Subcutaneous abdominal adipose tissue (tissue), 5 donors: Measurements from ENCODE around the gene MON2.
"Not testable (repeated sequence)": the region's sequence is repeated elsewhere in the genome, so short reads cannot be mapped to it uniquely, and the experiment has no call there.

Experiments
- H3K27ac ChIP-seq: one replicate; pipeline ENCODE4 v1.7.0; 2013; ENCODE audit warnings: low read depth, mild to moderate bottlenecking, inconsistent platforms, low read length, moderate library complexity
- H3K27me3 ChIP-seq, 5 donors: one replicate each; pipeline ENCODE4 v1.7.0; 2013; ENCODE audit warnings: low read length in 5 of 5, inconsistent platforms in 1 of 5; ENCODE audit not compliant: control insufficient read depth in 5 of 5, insufficient read depth in 4 of 5
- H3K36me3 ChIP-seq, 5 donors: one replicate each; pipeline ENCODE4 v1.7.0; 2013; ENCODE audit warnings: low read length in 5 of 5; ENCODE audit not compliant: control insufficient read depth in 5 of 5, insufficient read depth in 5 of 5
- H3K4me1 ChIP-seq, 5 donors: one replicate each; pipeline ENCODE4 v1.7.0; 2013; ENCODE audit warnings: low read length in 5 of 5, mild to moderate bottlenecking in 3 of 5, moderate library complexity in 1 of 5; ENCODE audit not compliant: control insufficient read depth in 5 of 5, insufficient read depth in 5 of 5
- H3K4me3 ChIP-seq, 5 donors: one replicate each; pipeline ENCODE4 v1.7.0; 2013; ENCODE audit warnings: low read length in 5 of 5, low read depth in 1 of 5
- H3K9ac ChIP-seq, 5 donors: one replicate each; pipeline ENCODE4 v1.7.0; 2013; ENCODE audit warnings: low read length in 5 of 5, mild to moderate bottlenecking in 4 of 5, moderate library complexity in 3 of 5
- H3K9me3 ChIP-seq, 5 donors: one replicate each; pipeline ENCODE4 v1.7.0; 2013; ENCODE audit warnings: low read length in 5 of 5; ENCODE audit not compliant: control insufficient read depth in 5 of 5
- donor health status: healthy.
- donor health status: healthy.
- donor health status: healthy.
- donor health status: healthy.
- donor health status: healthy.

MON2 gene

DNA sequence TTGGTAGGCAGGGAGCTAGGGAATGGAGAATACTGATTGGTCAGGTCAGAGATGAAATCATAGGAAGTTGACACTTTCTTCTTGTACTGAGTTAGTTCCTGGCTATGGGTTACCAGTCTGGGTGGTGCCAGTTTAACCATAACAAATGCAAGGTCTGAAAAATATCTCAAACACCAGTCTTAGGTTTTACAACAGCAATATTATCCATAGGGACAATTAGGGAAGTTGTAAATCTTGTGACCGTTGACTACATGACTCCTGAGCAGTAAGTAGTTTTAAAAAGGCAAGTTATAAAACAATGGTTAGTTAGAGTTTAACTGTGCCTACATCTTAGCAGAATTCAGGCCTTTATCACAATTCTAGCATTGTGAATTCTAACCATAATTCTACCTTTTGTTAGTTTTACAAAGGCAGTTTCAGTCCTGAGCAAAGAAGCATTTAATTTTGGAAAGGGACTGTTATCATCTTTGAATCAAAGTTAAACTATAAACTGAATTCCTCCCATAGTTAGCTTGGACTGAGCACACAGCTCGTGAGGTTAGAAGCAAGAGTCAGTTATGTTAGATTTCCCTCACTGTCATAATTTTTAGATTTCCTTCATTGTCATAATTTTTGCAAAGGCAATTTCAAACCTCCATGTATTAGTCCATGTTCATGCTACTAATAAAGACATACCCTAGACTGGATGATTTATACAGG is 19.7 kb upstream of the MON2 start:
- peaks cover 0 to 17% (median 3%) of the 10 kb centered on the region in 5 donors for H3K9me3 ChIP-seq
- no peak overlapping the region for H3K9ac ChIP-seq
- no peak overlapping the region for H3K4me3 ChIP-seq
- no peak overlapping the region for H3K27ac ChIP-seq
- no peaks in the 10 kb centered on the region for H3K36me3 ChIP-seq
- no peaks in the 10 kb centered on the region for H3K27me3 ChIP-seq
- H3K4me1 ChIP-seq, result no peaks in the 10 kb centered on the region

DNA sequence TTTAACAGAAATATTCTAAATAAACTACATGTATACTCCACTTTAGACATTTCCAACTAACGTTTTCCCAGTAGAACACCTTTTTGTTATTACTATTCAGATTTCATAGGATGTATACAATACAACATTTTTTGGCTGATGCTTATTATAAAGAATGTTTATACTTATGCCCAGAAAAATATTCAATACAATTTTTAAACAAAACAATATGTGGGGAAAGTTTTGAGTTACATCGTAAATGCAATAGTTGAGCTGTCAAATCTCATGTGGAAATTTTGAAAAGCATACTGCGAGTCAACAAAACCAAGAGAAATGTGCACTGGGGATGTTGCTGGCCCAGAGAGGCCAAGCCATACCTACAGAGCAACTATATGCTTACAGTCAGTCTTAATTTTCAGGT is 18.2 kb upstream of the MON2 start:
- no peaks in the 10 kb centered on the region for H3K27me3 ChIP-seq
- H3K4me1 ChIP-seq, result no peaks in the 10 kb centered on the region
- H3K9me3 ChIP-seq, result peaks cover 0 to 16% (median 3%) of the 10 kb centered on the region in 5 donors
- no peak overlapping the region for H3K9ac ChIP-seq
- H3K4me3 ChIP-seq, result no peak overlapping the region
- H3K27ac ChIP-seq, result no peak overlapping the region
- no peaks in the 10 kb centered on the region for H3K36me3 ChIP-seq

DNA sequence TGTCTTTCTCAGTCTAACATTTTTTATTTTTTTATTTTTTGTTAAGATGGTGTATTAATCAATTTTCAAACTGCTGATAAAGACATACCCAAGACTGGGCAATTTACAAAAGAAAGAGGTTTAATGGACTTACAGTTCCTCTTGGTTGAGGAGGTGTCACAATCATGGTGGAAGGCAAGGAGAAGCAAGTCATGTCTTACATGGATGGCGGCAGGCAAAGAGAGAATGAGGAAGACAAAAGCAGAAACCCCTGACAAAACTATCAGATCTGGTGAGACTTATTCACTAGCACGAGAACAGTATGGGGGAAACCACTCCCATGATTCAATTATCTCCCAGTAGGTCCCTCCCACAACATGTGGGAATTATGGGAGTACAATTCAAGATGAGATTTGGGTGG is 11.2 kb upstream of the MON2 start:
- H3K4me1 ChIP-seq, H3K27me3 ChIP-seq, H3K27ac ChIP-seq, H3K36me3 ChIP-seq, H3K4me3 ChIP-seq, H3K9me3 ChIP-seq, H3K9ac ChIP-seq: not testable (repeated sequence)

DNA sequence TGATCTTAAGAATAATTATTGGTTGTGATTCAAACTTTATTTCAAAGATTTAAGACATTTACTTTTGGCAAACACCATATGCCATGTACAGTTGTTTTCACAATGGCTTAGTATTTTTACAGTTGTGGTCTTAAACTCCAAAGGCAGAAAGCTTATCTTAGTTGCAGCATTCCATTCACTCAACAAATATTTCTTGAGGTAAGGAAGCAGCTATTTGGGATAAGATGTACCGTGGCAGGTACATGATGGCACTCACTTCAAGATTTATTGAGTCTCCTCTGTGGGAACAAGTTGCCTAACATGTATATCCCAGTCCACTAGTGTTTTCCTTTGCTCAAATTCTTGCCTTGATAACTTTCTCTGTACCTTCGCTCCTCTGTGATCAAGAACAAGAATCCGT is 8.0 kb upstream of the MON2 start:
- Histone ChIP-seq H3K27me3 (no peaks in the 10 kb centered on the region), H3K36me3 (no peaks in the 10 kb centered on the region), H3K4me1 (no peaks in the 10 kb centered on the region), H3K9ac (no peak overlapping the region), H3K9me3 (peaks cover 0 to 1% (median 0%) of the 10 kb centered on the region in 5 donors), H3K27ac (no peak overlapping the region), H3K4me3 (no peak overlapping the region)

DNA sequence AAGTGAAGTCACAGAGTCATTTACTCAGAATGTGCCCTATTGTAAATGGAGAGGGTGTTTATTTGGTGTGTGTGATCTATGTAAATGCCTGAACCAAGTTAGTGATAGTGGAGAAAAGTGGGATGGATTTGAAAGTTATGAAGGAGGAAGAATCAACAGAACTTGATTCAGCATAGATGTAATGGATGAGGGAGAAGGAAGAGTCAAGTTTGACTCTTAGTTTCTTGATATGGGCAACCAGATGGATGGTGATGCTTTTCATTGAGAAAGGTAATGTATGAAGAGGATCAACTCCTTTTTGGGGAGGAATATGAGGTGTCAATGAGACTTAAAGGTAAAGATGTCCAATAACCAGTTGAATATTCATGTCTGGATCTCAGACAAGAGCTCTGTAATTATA is 6.7 kb upstream of the MON2 start:
- H3K4me1 ChIP-seq, result no peaks in the 10 kb centered on the region
- no peaks in the 10 kb centered on the region for H3K27me3 ChIP-seq
- no peaks in the 10 kb centered on the region for H3K36me3 ChIP-seq
- H3K9ac ChIP-seq, result no peak overlapping the region
- H3K9me3 ChIP-seq, result peaks cover 0 to 2% (median 0%) of the 10 kb centered on the region in 5 donors
- no peak overlapping the region for H3K27ac ChIP-seq
- no peak overlapping the region for H3K4me3 ChIP-seq

DNA sequence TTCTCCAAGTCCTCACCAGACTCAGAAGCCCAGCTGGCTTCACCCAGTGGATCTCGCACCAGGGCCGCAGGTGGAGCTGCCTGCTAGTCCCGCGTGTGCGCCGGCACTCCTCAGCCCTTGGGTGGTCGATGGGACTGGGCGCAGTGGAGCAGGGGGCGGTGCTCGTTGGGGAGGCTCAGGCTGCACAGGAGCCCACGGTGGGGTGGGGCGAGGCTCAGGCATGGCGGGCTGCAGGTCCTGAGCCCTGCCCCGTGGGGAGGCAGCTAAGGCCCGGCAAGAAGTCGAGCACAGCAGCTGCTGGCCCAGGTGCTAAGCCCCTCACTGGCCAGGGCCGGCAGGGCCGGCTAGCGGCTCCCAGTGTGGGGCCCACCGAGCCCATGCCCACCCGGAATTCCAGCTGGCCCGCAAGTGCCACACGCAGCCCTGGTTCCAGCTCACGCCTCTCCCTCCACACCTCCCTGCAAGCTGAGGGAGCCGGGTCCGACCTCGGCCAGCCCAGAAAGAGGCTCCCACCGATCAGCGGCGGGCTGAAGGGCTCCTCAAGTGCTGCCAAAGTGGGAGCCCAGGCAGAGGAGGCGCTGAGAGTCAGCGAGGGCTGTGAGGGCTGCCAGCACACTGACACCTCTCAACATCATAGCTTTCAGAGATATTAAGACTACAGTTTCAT is 5.3 kb upstream of the MON2 start:
- not testable (repeated sequence) for H3K36me3 ChIP-seq, H3K4me1 ChIP-seq, H3K27ac ChIP-seq

DNA sequence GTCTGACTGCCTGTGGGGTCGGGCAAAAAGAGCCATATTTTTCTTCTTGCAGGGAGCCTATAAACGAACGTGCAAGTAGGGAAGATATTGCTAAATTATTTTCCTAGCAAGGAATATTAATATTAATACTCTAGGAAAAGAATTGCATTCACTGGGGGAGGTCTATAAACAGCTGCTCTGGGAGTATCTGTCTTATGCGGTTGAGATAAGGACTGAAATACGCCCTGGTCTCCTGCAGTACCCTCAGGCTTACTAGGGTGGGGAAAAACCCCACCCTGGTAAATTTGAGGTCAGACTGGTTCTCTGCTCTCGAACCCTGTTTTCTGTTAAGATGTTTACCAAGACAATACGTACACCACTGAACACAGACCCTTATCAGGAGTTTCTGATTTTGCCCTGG is 3.4 kb upstream of the MON2 start:
- H3K9ac ChIP-seq, H3K4me3 ChIP-seq, H3K27me3 ChIP-seq, H3K36me3 ChIP-seq, H3K27ac ChIP-seq, H3K9me3 ChIP-seq: not testable (repeated sequence)
- peaks cover 5 to 19% (median 14%) of the 10 kb centered on the region in 5 donors for H3K4me1 ChIP-seq

More for the DNA sequence above, 5.3 kb upstream of the MON2 start:
- H3K9ac ChIP-seq, H3K27me3 ChIP-seq, H3K9me3 ChIP-seq, H3K4me3 ChIP-seq: not testable (repeated sequence)

DNA sequence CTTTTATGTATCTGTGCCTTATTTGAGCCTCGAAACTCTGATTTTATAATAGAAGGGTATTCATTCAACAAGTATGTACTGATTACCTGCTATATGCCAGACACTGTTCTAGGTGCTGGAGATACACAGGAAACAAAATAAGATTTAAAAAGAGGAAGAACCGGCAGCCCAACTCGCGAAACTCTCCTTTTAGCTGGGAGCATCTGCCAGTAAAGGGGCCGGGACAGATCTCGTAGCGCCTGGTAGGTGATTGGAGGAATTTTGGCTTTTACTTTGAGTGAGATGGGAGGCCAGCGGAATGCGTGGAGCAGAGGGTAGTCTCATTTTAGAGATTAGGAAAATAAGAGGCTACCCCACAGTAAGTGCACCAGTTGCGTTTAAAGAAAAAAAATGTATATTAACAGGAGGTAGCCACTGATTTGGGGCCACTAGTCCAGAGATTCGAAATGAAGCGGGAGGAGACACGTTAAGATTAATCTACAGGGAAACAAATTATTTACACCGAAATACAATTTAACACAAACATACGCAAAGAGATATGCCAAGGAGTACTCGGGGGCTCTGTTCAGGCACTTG is 520 bp upstream of the MON2 start:
- Histone ChIP-seq H3K9ac (peak overlapping the region; percentile 95 to 99 (median 97)), H3K36me3 (peaks cover 0 to 5% (median 0%) of the 10 kb centered on the region in 5 donors), H3K4me3 (peak overlapping the region; percentile 86 to 99 (median 93)), H3K27me3 (no peaks in the 10 kb centered on the region), H3K9me3 (peaks cover 0 to 2% (median 0%) of the 10 kb centered on the region in 5 donors), H3K4me1 (peaks cover 5 to 33% (median 27%) of the 10 kb centered on the region in 5 donors), H3K27ac (peak overlapping the region; percentile 94)

DNA sequence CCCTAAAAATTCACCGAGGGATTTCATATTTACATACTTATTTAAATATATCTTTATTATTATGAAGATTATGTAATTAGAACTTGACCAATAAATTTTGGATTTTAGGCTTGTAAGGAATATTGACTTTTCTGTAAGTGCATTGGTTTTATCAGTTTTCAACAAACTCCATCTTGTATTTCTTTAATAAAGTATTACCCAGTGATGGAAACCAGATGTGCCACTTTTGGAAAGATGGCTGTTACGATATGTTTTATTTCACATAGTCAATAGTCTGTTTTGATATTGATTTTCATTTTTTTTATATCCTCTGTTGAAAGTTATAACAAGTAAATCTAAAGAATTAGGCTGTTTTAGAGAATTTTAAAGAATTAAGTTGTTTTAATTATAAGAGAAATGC is 1.8 kb downstream of the MON2 start:
- Histone ChIP-seq H3K27ac (no peak overlapping the region), H3K9ac (peak overlapping the region in 3 of 5 donors; percentile 20 to 97 (median 96)), H3K36me3 (peaks cover 0 to 5% (median 2%) of the 10 kb centered on the region in 5 donors), H3K27me3 (no peaks in the 10 kb centered on the region), H3K4me3 (peak overlapping the region in 1 of 5 donors; percentile 12), H3K4me1 (peaks cover 7 to 37% (median 27%) of the 10 kb centered on the region in 5 donors), H3K9me3 (peaks cover 0 to 2% (median 0%) of the 10 kb centered on the region in 5 donors)

DNA sequence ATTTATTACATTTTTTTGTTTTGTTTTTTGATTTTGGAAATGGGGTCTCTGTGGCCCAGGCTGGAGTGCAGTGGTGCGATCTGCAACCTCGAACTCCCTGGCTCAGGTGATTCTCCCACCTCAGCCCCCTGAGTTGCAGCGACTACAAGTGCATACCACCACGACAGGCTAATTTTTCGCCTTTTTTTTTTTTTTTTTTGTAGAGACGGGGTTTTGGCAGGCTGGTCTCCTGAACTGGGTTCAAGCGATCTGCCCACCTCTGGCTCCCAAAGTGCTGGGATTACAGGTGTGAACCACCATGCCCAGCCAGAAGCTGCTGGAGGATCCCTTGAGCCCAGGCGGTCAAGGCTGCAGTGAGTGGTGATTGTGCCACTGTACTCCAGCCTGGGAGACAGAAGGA is 2.3 kb downstream of the MON2 start:
- Histone ChIP-seq H3K27ac (no peak overlapping the region), H3K4me1 (peaks cover 7 to 37% (median 27%) of the 10 kb centered on the region in 5 donors), H3K9ac (no peak overlapping the region), H3K36me3 (peaks cover 0 to 5% (median 2%) of the 10 kb centered on the region in 5 donors), H3K27me3 (no peaks in the 10 kb centered on the region), H3K4me3 (peak overlapping the region in 3 of 5 donors; percentile 12 to 55 (median 22)), H3K9me3 (no peaks in the 10 kb centered on the region)
